MM.1S (cell line): ENCODE measurements around the gene COL6A5.

Experiments
- DNase-seq: peaks from one replicate; pipeline ENCODE4 v3.0.0-alpha.2; 2015
- H2AFZ ChIP-seq: fragments of 300-600 bp; sonication (generic); 2 replicates; pipeline ENCODE4 v1.6.0; 2016; ENCODE audit warnings: antibody characterized with exemption, low read length
- H3F3A ChIP-seq: fragments of 300-600 bp; sonication (generic); 2 replicates; pipeline ENCODE4 v1.6.1; 2016; ENCODE audit warnings: mild to moderate bottlenecking, antibody characterized with exemption, low read length, moderate library complexity, mixed read lengths; ENCODE audit not compliant: insufficient read depth
- H3K27ac ChIP-seq: fragments of 300-600 bp; sonication (generic); 2 replicates; pipeline ENCODE4 v1.5.1; 2016; ENCODE audit warnings: mild to moderate bottlenecking, low read length
- H3K27me3 ChIP-seq: fragments of 300-600 bp; sonication (generic); replicated peaks from 2 replicates; pipeline ENCODE4 v1.6.0; 2016; ENCODE audit warnings: low read length; ENCODE audit not compliant: insufficient read depth
- H3K36me3 ChIP-seq: fragments of 300-600 bp; sonication (generic); replicated peaks from 2 replicates; pipeline ENCODE4 v1.6.1; 2016; ENCODE audit warnings: mild to moderate bottlenecking, low read length, mixed read lengths; ENCODE audit not compliant: insufficient read depth
- H3K4me1 ChIP-seq: fragments of 300-600 bp; sonication (generic); 2 replicates; pipeline ENCODE4 v1.6.1; 2016; ENCODE audit warnings: low read length, mixed read lengths
- H3K4me2 ChIP-seq: fragments of 300-600 bp; sonication (generic); 2 replicates; pipeline ENCODE4 v1.6.0; 2016; ENCODE audit warnings: low read depth, low read length
- H3K4me3 ChIP-seq: fragments of 300-600 bp; sonication (generic); 2 replicates; pipeline ENCODE4 v1.5.1; 2016; ENCODE audit warnings: low read length, mixed read lengths
- H3K79me2 ChIP-seq: fragments of 300-600 bp; sonication (generic); 2 replicates; pipeline ENCODE4 v1.6.1; 2016; ENCODE audit warnings: mixed run types, low read length, mixed read lengths
- H3K9ac ChIP-seq: fragments of 300-600 bp; sonication (generic); 2 replicates; pipeline ENCODE4 v1.6.1; 2016; ENCODE audit warnings: low read length, mixed read lengths
- H3K9me2 ChIP-seq: fragments of 300-600 bp; sonication (generic); replicated peaks from 2 replicates; pipeline ENCODE4 v1.6.1; 2016; ENCODE audit warnings: mild to moderate bottlenecking, low read length, mixed read lengths; ENCODE audit not compliant: insufficient read depth
- H3K9me3 ChIP-seq: fragments of 300-600 bp; sonication (generic); replicated peaks from 2 replicates; pipeline ENCODE4 v1.6.1; 2016; ENCODE audit warnings: mild to moderate bottlenecking, low read length, mixed read lengths; ENCODE audit not compliant: insufficient read depth
- H4K20me1 ChIP-seq: fragments of 300-600 bp; sonication (generic); 2 replicates; pipeline ENCODE4 v1.6.1; 2016; ENCODE audit warnings: mild to moderate bottlenecking, low read length, moderate library complexity, mixed read lengths; ENCODE audit not compliant: insufficient read depth
- EZH2 ChIP-seq: fragments of 300-600 bp; sonication (generic); optimal IDR thresholded peaks from 2 replicates; pipeline ENCODE3; 2017; ENCODE audit warnings: low read depth, mild to moderate bottlenecking, antibody characterized with exemption, low read length, mixed read lengths
- EZH2phosphoT487 ChIP-seq: fragments of 300-600 bp; sonication (generic); IDR thresholded peaks from 2 replicates; pipeline ENCODE4 v1.6.1; 2018; ENCODE audit warnings: antibody characterized with exemption, low read length
- TF ChIP-seq, protein P1 (sequence below): fragments of 300-600 bp; sonication (generic); IDR thresholded peaks from 2 replicates; pipeline ENCODE4 v1.5.1; 2016; ENCODE audit warnings: antibody characterized with exemption, low read length, mixed read lengths

COL6A5 gene

GRCh38 chr3:130411320-130411719 lies 65.8 kb downstream of the COL6A5 start:
- Histone ChIP-seq H3K9me2 (no peaks in the 10 kb centered on the region), H3K27ac (no peak overlapping the region), H3K9me3 (no peaks in the 10 kb centered on the region), H3K27me3 (no peaks in the 10 kb centered on the region), H4K20me1 (no peaks in the 10 kb centered on the region), H3F3A (no peaks in the 10 kb centered on the region), H3K79me2 (no peaks in the 10 kb centered on the region), H3K4me2 (no peak overlapping the region), H3K4me3 (no peak overlapping the region), H3K4me1 (no peaks in the 10 kb centered on the region), H2AFZ (no peak overlapping the region), H3K36me3 (no peaks in the 10 kb centered on the region), H3K9ac (no peak overlapping the region)
- no peak for DNase-seq
- TF ChIP-seq, protein P1, sequence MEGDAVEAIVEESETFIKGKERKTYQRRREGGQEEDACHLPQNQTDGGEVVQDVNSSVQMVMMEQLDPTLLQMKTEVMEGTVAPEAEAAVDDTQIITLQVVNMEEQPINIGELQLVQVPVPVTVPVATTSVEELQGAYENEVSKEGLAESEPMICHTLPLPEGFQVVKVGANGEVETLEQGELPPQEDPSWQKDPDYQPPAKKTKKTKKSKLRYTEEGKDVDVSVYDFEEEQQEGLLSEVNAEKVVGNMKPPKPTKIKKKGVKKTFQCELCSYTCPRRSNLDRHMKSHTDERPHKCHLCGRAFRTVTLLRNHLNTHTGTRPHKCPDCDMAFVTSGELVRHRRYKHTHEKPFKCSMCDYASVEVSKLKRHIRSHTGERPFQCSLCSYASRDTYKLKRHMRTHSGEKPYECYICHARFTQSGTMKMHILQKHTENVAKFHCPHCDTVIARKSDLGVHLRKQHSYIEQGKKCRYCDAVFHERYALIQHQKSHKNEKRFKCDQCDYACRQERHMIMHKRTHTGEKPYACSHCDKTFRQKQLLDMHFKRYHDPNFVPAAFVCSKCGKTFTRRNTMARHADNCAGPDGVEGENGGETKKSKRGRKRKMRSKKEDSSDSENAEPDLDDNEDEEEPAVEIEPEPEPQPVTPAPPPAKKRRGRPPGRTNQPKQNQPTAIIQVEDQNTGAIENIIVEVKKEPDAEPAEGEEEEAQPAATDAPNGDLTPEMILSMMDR, result no peak
- TF ChIP-seq EZH2 (no peak), EZH2phosphoT487 (no peak)

GRCh38 chr3:130412991-130413560 lies 67.6 kb downstream of the COL6A5 start:
- no peaks in the 10 kb centered on the region for H3F3A ChIP-seq
- no peak overlapping the region for H3K27ac ChIP-seq
- no peak overlapping the region for H3K4me2 ChIP-seq
- H3K4me3 ChIP-seq, result no peak overlapping the region
- H3K79me2 ChIP-seq, result no peaks in the 10 kb centered on the region
- H3K9me3 ChIP-seq, result no peaks in the 10 kb centered on the region
- no peaks in the 10 kb centered on the region for H4K20me1 ChIP-seq
- no peaks in the 10 kb centered on the region for H3K27me3 ChIP-seq
- no peaks in the 10 kb centered on the region for H3K4me1 ChIP-seq
- no peak overlapping the region for H3K9ac ChIP-seq
- no peaks in the 10 kb centered on the region for H3K36me3 ChIP-seq
- TF ChIP-seq, protein P1, result no peak
- TF ChIP-seq EZH2 (no peak), EZH2phosphoT487 (no peak)
- H2AFZ ChIP-seq, result no peak overlapping the region
- H3K9me2 ChIP-seq, result no peaks in the 10 kb centered on the region
- no peak for DNase-seq

GRCh38 chr3:130414457-130414856 lies 69.0 kb downstream of the COL6A5 start:
- TF ChIP-seq EZH2phosphoT487 (no peak), EZH2 (no peak)
- TF ChIP-seq, protein P1, result no peak
- Histone ChIP-seq H3K79me2 (no peaks in the 10 kb centered on the region), H3K27ac (no peak overlapping the region), H4K20me1 (no peaks in the 10 kb centered on the region), H3K9ac (no peak overlapping the region), H2AFZ (no peak overlapping the region), H3K9me2 (no peaks in the 10 kb centered on the region), H3F3A (no peaks in the 10 kb centered on the region), H3K9me3 (no peaks in the 10 kb centered on the region), H3K4me3 (no peak overlapping the region), H3K27me3 (no peaks in the 10 kb centered on the region), H3K4me2 (no peak overlapping the region), H3K36me3 (no peaks in the 10 kb centered on the region), H3K4me1 (no peaks in the 10 kb centered on the region)
- no peak for DNase-seq
